T-helper 1 cell treated with Interleukin-12 subunit alpha and Interleukin-12 subunit beta and Interleukin-4 antibody, amounts not matched to agents 30 μg/mL and 1 μg/mL, for 36 hours (primary cell): Measurements from ENCODE around the gene PCDH1.

Experiments used
- H3K27ac Mint-ChIP-seq: one replicate; pipeline ENCODE4 v1.8.0; 2021; ENCODE audit warnings: mild to moderate bottlenecking, mixed read lengths
- H3K27me3 Mint-ChIP-seq: one replicate; pipeline ENCODE4 v1.8.0; 2021; ENCODE audit warnings: low read depth, mixed read lengths
- H3K36me3 Mint-ChIP-seq: one replicate; pipeline ENCODE4 v1.8.0; 2021; ENCODE audit warnings: low read depth, mixed read lengths
- H3K4me1 Mint-ChIP-seq: one replicate; pipeline ENCODE4 v1.8.0; 2021; ENCODE audit warnings: low read depth, mixed read lengths
- H3K4me3 Mint-ChIP-seq: one replicate; pipeline ENCODE4 v1.8.0; 2021; ENCODE audit warnings: mild to moderate bottlenecking, moderate library complexity, mixed read lengths
- H3K9me3 Mint-ChIP-seq: one replicate; pipeline ENCODE4 v1.8.0; 2021; ENCODE audit warnings: mixed read lengths

PCDH1 gene

GRCh38 chr5:141861194-141861593 is 17.0 kb downstream of the PCDH1 start:
- Mint-ChIP-seq H3K36me3 (no peaks in the 10 kb centered on the region), H3K27me3 (peaks cover 21% of the 10 kb centered on the region), H3K4me1 (no peaks in the 10 kb centered on the region), H3K27ac (no peak overlapping the region), H3K4me3 (no peak overlapping the region), H3K9me3 (no peaks in the 10 kb centered on the region)

- Mint-ChIP-seq H3K4me1 (no peaks in the 10 kb centered on the region), H3K27ac (no peak overlapping the region), H3K4me3 (no peak overlapping the region), H3K36me3 (no peaks in the 10 kb centered on the region), H3K9me3 (no peaks in the 10 kb centered on the region), H3K27me3 (peaks cover 17% of the 10 kb centered on the region)
Observed at GRCh38 chr5:141858079-141858765, 20.0 kb downstream of the PCDH1 start.

GRCh38 chr5:141857226-141857625 is 21.0 kb downstream of the PCDH1 start:
- no peaks in the 10 kb centered on the region for H3K9me3 Mint-ChIP-seq
- H3K4me3 Mint-ChIP-seq = no peak overlapping the region
- no peak overlapping the region for H3K27ac Mint-ChIP-seq
- peaks cover 14% of the 10 kb centered on the region for H3K27me3 Mint-ChIP-seq
- no peaks in the 10 kb centered on the region for H3K36me3 Mint-ChIP-seq
- no peaks in the 10 kb centered on the region for H3K4me1 Mint-ChIP-seq

- H3K27me3 Mint-ChIP-seq = peaks cover 11% of the 10 kb centered on the region
- H3K4me3 Mint-ChIP-seq = no peak overlapping the region
- no peak overlapping the region for H3K27ac Mint-ChIP-seq
- H3K4me1 Mint-ChIP-seq = no peaks in the 10 kb centered on the region
- no peaks in the 10 kb centered on the region for H3K36me3 Mint-ChIP-seq
- no peaks in the 10 kb centered on the region for H3K9me3 Mint-ChIP-seq
Observed at GRCh38 chr5:141856037-141856790, 22.0 kb downstream of the PCDH1 start.

GRCh38 chr5:141855265-141856036 is 22.8 kb downstream of the PCDH1 start:
- no peak overlapping the region for H3K4me3 Mint-ChIP-seq
- no peaks in the 10 kb centered on the region for H3K36me3 Mint-ChIP-seq
- H3K4me1 Mint-ChIP-seq = no peaks in the 10 kb centered on the region
- no peaks in the 10 kb centered on the region for H3K9me3 Mint-ChIP-seq
- peaks cover 11% of the 10 kb centered on the region for H3K27me3 Mint-ChIP-seq
- no peak overlapping the region for H3K27ac Mint-ChIP-seq

- H3K4me3 Mint-ChIP-seq = no peak overlapping the region
- peaks cover under 1% of the 10 kb centered on the region for H3K27me3 Mint-ChIP-seq
- no peaks in the 10 kb centered on the region for H3K36me3 Mint-ChIP-seq
- H3K4me1 Mint-ChIP-seq = no peaks in the 10 kb centered on the region
- no peaks in the 10 kb centered on the region for H3K9me3 Mint-ChIP-seq
- H3K27ac Mint-ChIP-seq = no peak overlapping the region
Observed at GRCh38 chr5:141853895-141854626, 24.1 kb downstream of the PCDH1 start.

GRCh38 chr5:141852448-141852847 is 25.8 kb downstream of the PCDH1 start:
- no peaks in the 10 kb centered on the region for H3K9me3 Mint-ChIP-seq

GRCh38 chr5:141851195-141851874 is 26.9 kb downstream of the PCDH1 start:
- Mint-ChIP-seq H3K27ac (peak overlapping the region; percentile 1), H3K4me3 (no peak overlapping the region), H3K27me3 (peaks cover 3% of the 10 kb centered on the region), H3K36me3 (no peaks in the 10 kb centered on the region), H3K9me3 (no peaks in the 10 kb centered on the region), H3K4me1 (peaks cover 8% of the 10 kb centered on the region)

More at GRCh38 chr5:141852448-141852847, 25.8 kb downstream of the PCDH1 start:
- peaks cover 8% of the 10 kb centered on the region for H3K4me1 Mint-ChIP-seq
- H3K27me3 Mint-ChIP-seq = peaks cover 3% of the 10 kb centered on the region
- no peak overlapping the region for H3K27ac Mint-ChIP-seq
- no peak overlapping the region for H3K4me3 Mint-ChIP-seq
- no peaks in the 10 kb centered on the region for H3K36me3 Mint-ChIP-seq

GRCh38 chr5:141850786-141851185 is 27.4 kb downstream of the PCDH1 start:
- H3K27ac Mint-ChIP-seq = peak overlapping the region; percentile 59
- H3K27me3 Mint-ChIP-seq = peaks cover 3% of the 10 kb centered on the region
- H3K9me3 Mint-ChIP-seq = no peaks in the 10 kb centered on the region
- peak overlapping the region; percentile 51 for H3K4me3 Mint-ChIP-seq
- no peaks in the 10 kb centered on the region for H3K36me3 Mint-ChIP-seq
- H3K4me1 Mint-ChIP-seq = peaks cover 11% of the 10 kb centered on the region

GRCh38 chr5:141850244-141850768 is 27.9 kb downstream of the PCDH1 start:
- Mint-ChIP-seq H3K4me3 (peak overlapping the region; percentile 84), H3K9me3 (no peaks in the 10 kb centered on the region), H3K4me1 (peaks cover 12% of the 10 kb centered on the region), H3K36me3 (no peaks in the 10 kb centered on the region), H3K27me3 (peaks cover 3% of the 10 kb centered on the region), H3K27ac (peak overlapping the region; percentile 85)

- H3K27me3 Mint-ChIP-seq = peaks cover 3% of the 10 kb centered on the region
- H3K27ac Mint-ChIP-seq = peak overlapping the region; percentile 85
Observed at GRCh38 chr5:141849415-141850243, 28.6 kb downstream of the PCDH1 start.

GRCh38 chr5:141848744-141849414 is 29.3 kb downstream of the PCDH1 start:
- peak overlapping the region; percentile 85 for H3K27ac Mint-ChIP-seq
- peak overlapping the region; percentile 84 for H3K4me3 Mint-ChIP-seq
- H3K4me1 Mint-ChIP-seq = peaks cover 13% of the 10 kb centered on the region
- no peaks in the 10 kb centered on the region for H3K9me3 Mint-ChIP-seq
- no peaks in the 10 kb centered on the region for H3K36me3 Mint-ChIP-seq
- H3K27me3 Mint-ChIP-seq = peaks cover 6% of the 10 kb centered on the region

More at GRCh38 chr5:141849415-141850243, 28.6 kb downstream of the PCDH1 start:
- H3K4me3 Mint-ChIP-seq = peak overlapping the region; percentile 84
- H3K4me1 Mint-ChIP-seq = peaks cover 13% of the 10 kb centered on the region
- no peaks in the 10 kb centered on the region for H3K9me3 Mint-ChIP-seq
- H3K36me3 Mint-ChIP-seq = no peaks in the 10 kb centered on the region
